GM15510 (cell line): ENCODE measurements around the gene GNG12.

Experiments
- POLR2A ChIP-seq: IDR thresholded peaks from 3 replicates; pipeline ENCODE4 v1.6.1; 2011; ENCODE audit warnings: borderline replicate concordance; ENCODE audit not compliant: insufficient read length; ENCODE audit errors: extremely low read depth

The GNG12 gene

GRCh38 chr1:67830928-67831830 is 2.1 kb downstream of the GNG12 start:
- TF ChIP-seq POLR2A: no peak

DNA sequence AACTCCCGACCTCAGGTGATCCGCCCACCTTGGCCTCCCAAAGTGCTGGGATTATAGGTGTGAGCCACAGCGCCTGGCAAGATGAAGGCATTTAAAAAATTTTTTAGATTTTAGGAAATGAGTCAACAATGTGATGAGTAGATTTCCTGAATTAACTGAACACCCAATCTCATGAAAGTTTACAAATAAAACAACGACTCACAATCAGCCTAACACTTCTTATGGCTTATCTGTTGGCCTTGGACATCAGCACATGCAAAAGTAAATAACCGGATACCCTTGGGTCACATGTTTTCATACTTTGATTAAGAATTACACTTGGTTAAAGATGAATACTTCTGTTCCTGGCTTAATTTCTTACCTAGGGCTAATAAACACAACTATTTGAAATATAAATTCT is 3.0 kb downstream of the GNG12 start:
- TF ChIP-seq POLR2A: no peak

GRCh38 chr1:67827688-67828087 is 5.6 kb downstream of the GNG12 start:
- no peak for TF ChIP-seq POLR2A

GRCh38 chr1:67825591-67825990 is 7.7 kb downstream of the GNG12 start:
- TF ChIP-seq POLR2A: no peak

GRCh38 chr1:67824766-67825165 is 8.5 kb downstream of the GNG12 start:
- TF ChIP-seq POLR2A: no peak

DNA sequence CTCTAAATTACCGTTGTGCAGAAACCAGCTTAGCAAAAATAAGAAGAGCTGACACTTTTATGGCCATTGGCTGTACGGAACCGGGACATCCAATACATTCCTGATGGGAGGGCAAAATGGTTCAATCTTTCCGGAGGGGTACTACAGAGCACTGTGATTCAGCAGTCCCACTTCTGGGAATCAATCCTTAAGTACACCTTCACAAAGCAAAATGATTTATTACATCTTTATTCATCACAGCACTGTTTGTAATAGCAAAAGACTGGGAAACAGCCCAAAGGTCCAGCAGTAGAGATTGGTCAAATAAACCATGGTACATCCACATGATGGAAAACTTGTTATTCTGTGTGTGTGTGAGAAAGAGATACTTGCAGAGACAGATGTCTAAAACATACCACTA is 9.7 kb downstream of the GNG12 start:
- no peak for TF ChIP-seq POLR2A

GRCh38 chr1:67821263-67821662 is 12.0 kb downstream of the GNG12 start:
- TF ChIP-seq POLR2A: no peak

DNA sequence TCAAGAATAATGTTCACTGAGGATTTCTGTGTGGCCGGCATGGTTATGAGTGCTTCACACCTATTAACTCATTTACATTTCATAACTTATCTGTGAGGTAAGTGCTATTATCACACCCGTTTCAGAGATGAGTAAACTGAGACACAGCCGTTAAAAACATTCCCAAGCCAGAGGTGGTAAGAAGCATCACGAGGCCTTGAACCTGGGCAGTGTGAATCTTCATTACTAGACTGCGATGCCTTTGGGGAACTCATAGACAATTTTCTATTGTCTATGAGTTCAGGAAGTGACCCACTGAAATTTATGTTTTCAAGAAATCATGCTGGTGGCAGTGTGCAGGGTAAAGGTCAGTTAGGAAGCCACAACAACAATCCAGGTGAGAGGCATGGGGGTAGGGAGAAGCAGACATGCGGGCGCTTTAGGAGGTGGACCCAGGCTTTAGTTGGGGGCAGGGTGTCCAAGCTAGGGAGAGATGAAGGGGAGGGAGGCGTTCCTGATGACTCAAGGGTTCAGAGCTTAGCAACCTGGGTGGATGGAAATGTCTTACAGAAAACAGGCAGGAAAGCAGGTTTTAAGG is 14.5 kb downstream of the GNG12 start:
- no peak for TF ChIP-seq POLR2A

DNA sequence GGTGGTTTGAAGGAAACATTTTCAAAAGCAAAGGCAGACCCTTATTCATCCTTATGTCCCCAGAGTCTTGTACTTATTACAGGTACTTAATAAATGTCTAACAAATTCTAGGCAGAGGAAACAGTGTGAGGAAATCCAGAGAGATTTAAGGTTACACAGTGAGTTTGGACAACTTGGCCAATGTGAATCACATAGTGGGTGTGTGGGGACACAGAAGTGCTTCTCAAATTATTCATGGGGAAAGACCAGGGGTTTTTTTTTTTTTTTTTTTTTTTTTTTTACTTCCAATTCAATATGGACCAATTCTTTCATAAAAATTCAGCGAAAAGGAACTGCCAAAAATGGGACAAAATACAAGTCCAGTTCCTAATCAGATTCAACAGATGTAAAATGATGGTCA is 15.1 kb downstream of the GNG12 start:
- no peak for TF ChIP-seq POLR2A

- TF ChIP-seq POLR2A: no peak
Measured at GRCh38 chr1:67817319-67817718, 15.9 kb downstream of the GNG12 start.

GRCh38 chr1:67816506-67816905 is 16.8 kb downstream of the GNG12 start:
- no peak for TF ChIP-seq POLR2A

GRCh38 chr1:67816095-67816475 is 17.2 kb downstream of the GNG12 start:
- no peak for TF ChIP-seq POLR2A

DNA sequence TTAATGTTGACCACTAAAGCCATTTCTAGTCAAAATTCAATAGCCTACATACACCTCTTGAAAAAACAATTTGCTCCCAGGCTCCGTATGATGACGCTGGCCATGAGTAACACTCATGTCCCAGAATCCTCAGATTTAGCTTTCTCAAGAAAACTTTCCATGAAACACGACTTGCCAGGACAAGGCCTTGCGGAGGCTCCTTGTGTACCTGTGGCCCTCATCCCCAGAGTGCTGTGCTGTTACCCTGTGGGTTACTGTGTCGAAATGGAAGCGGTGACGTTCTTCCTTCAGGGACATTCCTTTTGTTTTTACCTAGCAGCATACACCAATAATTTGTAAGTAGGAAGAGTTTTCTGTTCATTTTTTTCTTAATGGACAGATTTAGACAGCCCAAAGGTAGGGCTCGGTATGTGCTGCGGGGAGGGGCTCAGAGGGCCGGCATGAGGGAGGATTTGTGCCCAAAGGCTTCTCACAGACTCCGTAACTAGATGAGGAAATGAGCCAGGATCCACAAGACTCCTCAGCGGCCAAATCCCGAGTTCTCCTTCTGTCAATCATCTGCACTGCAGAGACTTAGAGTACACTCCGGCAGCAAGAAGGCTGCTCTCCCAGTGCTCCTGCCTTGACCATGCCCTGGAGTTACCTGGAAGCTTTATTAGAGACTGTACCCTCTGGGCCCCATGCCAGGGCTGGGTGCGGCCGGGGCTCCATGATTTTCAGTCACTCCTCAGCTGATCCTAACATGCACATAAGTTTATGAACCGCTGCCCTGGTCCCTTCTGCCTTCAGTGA is 17.8 kb downstream of the GNG12 start:
- no peak for TF ChIP-seq POLR2A

GRCh38 chr1:67814121-67814772 is 19.0 kb downstream of the GNG12 start:
- no peak for TF ChIP-seq POLR2A

DNA sequence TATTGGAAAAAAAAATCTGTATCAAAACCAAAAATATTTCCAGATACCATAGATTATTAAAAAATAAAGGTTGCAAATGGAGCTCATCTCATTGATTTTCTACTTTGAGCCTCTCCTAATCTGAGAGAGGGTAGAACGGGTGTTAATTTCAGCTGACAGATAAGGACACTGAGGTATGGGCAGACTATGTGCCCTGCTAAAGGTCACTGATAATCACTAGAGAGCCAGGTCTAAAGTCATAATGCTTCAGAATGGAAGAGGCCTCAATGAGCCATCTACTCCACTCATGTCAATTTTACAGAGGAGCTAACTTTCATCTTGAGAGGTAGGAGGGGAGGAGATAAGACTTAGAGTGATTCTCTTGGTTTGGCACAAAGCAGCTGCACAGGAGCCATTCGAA is 21.0 kb downstream of the GNG12 start:
- TF ChIP-seq POLR2A: no peak
